Measurements from ENCODE around the gene MUSK. TPM values are rescaled to one million over a fixed set of nuclear protein-coding genes. Genes with fewer than 3 reads are reported as not detected.

The MUSK gene
- polyA plus RNA-seq, 2 donors: 0.14 to 0.20 TPM

DNA sequence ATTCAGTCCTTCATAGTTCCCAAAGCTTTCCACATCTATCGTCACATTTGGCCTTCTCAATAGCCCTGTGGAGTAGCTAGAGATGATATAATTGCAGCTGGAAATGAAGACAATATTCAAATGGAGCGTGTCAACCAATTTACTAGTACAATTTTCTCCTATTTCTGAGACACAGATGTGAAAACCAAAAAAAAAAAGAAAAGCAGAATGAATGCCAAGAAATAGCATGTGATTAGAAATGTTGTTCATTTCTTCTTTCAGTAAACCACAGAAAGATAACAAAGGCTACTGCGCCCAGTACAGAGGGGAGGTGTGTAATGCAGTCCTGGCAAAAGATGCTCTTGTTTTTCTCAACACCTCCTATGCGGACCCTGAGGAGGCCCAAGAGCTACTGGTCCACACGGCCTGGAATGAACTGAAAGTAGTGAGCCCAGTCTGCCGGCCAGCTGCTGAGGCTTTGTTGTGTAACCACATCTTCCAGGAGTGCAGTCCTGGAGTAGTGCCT lies 99.0 kb downstream of the MUSK start:
- Histone ChIP-seq H3K9me3 (ENCODE audit: control insufficient read depth in 2 of 2, insufficient read depth in 1 of 2, low read depth in 1 of 2, low read length in 1 of 2) (no peaks in the 10 kb centered on the region), H3K27me3 (ENCODE audit: control insufficient read depth in 1 of 2, insufficient read depth in 2 of 2, low read length in 2 of 2) (no peaks in the 10 kb centered on the region), H3K4me1 (ENCODE audit: control insufficient read depth in 2 of 2, insufficient read depth in 2 of 2, low read length in 1 of 2) (no peaks in the 10 kb centered on the region), H3K36me3 (ENCODE audit: control insufficient read depth in 2 of 2, insufficient read depth in 2 of 2, low read length in 1 of 2) (no peaks in the 10 kb centered on the region), H3K4me3 (ENCODE audit: low read depth in 1 of 2, low read length in 2 of 2) (no peak overlapping the region), H3K27ac (ENCODE audit: low read depth in 2 of 2, low read length in 1 of 2) (no peak overlapping the region)
- 70 to 76% methylated on average over 6 of the region's 6 CpGs for WGBS, 2 donors

DNA sequence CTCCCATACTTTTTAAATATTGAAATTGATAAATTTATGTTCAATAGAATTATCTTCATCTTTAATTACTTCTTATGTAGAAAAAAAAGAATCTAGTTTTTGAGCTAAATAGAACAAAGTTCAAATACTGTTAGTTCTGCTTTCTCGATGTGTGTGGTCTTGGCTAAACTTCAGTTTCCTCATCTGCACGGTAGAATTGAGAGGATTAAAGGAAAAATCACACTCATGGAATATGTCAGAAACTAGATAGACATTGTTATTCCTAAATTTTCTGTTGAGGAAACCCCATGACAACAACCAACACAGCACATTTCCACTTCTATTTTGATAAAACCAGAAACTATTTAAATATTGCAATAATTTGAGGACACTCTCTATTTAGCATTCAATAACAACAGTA lies 100.3 kb downstream of the MUSK start:
- Histone ChIP-seq H3K9me3 (ENCODE audit: control insufficient read depth in 2 of 2, insufficient read depth in 1 of 2, low read depth in 1 of 2, low read length in 1 of 2) (no peaks in the 10 kb centered on the region), H3K27me3 (ENCODE audit: control insufficient read depth in 1 of 2, insufficient read depth in 2 of 2, low read length in 2 of 2) (no peaks in the 10 kb centered on the region), H3K4me3 (ENCODE audit: low read depth in 1 of 2, low read length in 2 of 2) (no peak overlapping the region), H3K36me3 (ENCODE audit: control insufficient read depth in 2 of 2, insufficient read depth in 2 of 2, low read length in 1 of 2) (no peaks in the 10 kb centered on the region), H3K27ac (ENCODE audit: low read depth in 2 of 2, low read length in 1 of 2) (no peak overlapping the region), H3K4me1 (ENCODE audit: control insufficient read depth in 2 of 2, insufficient read depth in 2 of 2, low read length in 1 of 2) (no peaks in the 10 kb centered on the region)
- 41 to 50% methylated on average over 2 of the region's 2 CpGs for WGBS, 2 donors

DNA sequence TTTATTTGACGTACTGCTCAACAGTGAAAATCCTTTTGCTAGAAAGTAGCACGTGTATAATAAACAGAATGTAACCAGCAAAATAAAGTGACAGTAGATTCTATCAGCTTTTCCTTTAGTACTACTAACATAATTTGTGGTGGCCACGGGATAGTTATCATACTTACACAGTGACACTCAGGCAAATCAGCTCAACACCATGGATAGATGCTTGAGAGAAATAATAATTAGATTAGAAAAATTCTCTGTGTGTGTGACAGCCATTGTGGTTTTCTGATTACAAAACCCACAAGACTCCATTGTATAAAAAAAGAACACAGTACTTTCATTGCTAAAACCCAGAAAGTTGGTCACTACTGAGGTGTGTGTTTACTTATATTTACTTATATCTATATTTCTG lies 101.1 kb downstream of the MUSK start:
- H3K27me3 ChIP-seq (ENCODE audit: control insufficient read depth in 1 of 2, insufficient read depth in 2 of 2, low read length in 2 of 2): no peaks in the 10 kb centered on the region
- no peaks in the 10 kb centered on the region for H3K4me1 ChIP-seq (ENCODE audit: control insufficient read depth in 2 of 2, insufficient read depth in 2 of 2, low read length in 1 of 2)
- 68 to 70% methylated on average over 3 of the region's 3 CpGs for WGBS, 2 donors
- no peak overlapping the region for H3K4me3 ChIP-seq (ENCODE audit: low read depth in 1 of 2, low read length in 2 of 2)
- H3K9me3 ChIP-seq (ENCODE audit: control insufficient read depth in 2 of 2, insufficient read depth in 1 of 2, low read depth in 1 of 2, low read length in 1 of 2): no peaks in the 10 kb centered on the region
- H3K27ac ChIP-seq (ENCODE audit: low read depth in 2 of 2, low read length in 1 of 2): no peak overlapping the region
- no peaks in the 10 kb centered on the region for H3K36me3 ChIP-seq (ENCODE audit: control insufficient read depth in 2 of 2, insufficient read depth in 2 of 2, low read length in 1 of 2)

DNA sequence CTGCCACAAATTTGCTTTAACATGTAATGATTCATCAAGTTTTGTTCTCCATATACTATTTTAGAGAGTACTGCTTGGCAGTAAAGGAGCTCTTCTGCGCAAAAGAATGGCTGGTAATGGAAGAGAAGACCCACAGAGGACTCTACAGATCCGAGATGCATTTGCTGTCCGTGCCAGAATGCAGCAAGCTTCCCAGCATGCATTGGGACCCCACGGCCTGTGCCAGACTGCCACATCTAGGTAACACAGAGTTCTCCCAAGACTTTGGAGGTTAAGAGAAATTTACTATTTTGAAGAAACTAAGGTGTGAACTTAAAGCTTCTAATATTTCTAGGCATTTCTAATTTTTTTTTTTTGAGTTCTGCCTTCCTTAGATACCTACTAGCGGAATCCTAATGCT lies 107.1 kb downstream of the MUSK start:
- Histone ChIP-seq H3K27ac (ENCODE audit: low read depth in 2 of 2, low read length in 1 of 2) (no peak overlapping the region), H3K4me1 (ENCODE audit: control insufficient read depth in 2 of 2, insufficient read depth in 2 of 2, low read length in 1 of 2) (no peaks in the 10 kb centered on the region), H3K27me3 (ENCODE audit: control insufficient read depth in 1 of 2, insufficient read depth in 2 of 2, low read length in 2 of 2) (peaks cover 0 to 2% of the 10 kb centered on the region in 2 donors), H3K4me3 (ENCODE audit: low read depth in 1 of 2, low read length in 2 of 2) (no peak overlapping the region), H3K9me3 (ENCODE audit: control insufficient read depth in 2 of 2, insufficient read depth in 1 of 2, low read depth in 1 of 2, low read length in 1 of 2) (no peaks in the 10 kb centered on the region), H3K36me3 (ENCODE audit: control insufficient read depth in 2 of 2, insufficient read depth in 2 of 2, low read length in 1 of 2) (no peaks in the 10 kb centered on the region)
- WGBS, 2 donors: 85 to 88% methylated on average over 5 of the region's 5 CpGs

DNA sequence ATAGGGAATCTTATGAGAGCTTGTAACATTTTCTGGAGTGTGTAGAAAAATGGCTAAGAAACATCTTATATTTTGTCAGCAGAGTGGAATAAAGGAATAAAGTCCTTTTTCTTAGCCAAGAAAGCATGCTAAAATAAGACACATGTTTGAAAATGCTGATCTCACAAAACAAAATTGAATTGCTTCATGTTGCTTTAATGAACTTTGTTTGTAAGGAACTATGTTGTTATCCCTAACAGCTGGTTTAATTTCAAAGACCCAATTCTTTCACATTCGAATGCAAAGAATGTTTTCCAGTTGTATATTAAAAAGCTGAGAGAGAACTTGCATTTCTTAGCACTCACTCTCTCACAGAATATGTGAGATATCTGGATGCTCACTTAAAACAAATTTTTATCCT lies 107.6 kb downstream of the MUSK start:
- Histone ChIP-seq H3K9me3 (ENCODE audit: control insufficient read depth in 2 of 2, insufficient read depth in 1 of 2, low read depth in 1 of 2, low read length in 1 of 2) (no peaks in the 10 kb centered on the region), H3K36me3 (ENCODE audit: control insufficient read depth in 2 of 2, insufficient read depth in 2 of 2, low read length in 1 of 2) (no peaks in the 10 kb centered on the region), H3K27ac (ENCODE audit: low read depth in 2 of 2, low read length in 1 of 2) (no peak overlapping the region), H3K4me3 (ENCODE audit: low read depth in 1 of 2, low read length in 2 of 2) (no peak overlapping the region), H3K27me3 (ENCODE audit: control insufficient read depth in 1 of 2, insufficient read depth in 2 of 2, low read length in 2 of 2) (peaks cover 0 to 2% of the 10 kb centered on the region in 2 donors), H3K4me1 (ENCODE audit: control insufficient read depth in 2 of 2, insufficient read depth in 2 of 2, low read length in 1 of 2) (no peaks in the 10 kb centered on the region)
- WGBS, 2 donors: 59 to 62% methylated on average over 1 of the region's 1 CpG

DNA sequence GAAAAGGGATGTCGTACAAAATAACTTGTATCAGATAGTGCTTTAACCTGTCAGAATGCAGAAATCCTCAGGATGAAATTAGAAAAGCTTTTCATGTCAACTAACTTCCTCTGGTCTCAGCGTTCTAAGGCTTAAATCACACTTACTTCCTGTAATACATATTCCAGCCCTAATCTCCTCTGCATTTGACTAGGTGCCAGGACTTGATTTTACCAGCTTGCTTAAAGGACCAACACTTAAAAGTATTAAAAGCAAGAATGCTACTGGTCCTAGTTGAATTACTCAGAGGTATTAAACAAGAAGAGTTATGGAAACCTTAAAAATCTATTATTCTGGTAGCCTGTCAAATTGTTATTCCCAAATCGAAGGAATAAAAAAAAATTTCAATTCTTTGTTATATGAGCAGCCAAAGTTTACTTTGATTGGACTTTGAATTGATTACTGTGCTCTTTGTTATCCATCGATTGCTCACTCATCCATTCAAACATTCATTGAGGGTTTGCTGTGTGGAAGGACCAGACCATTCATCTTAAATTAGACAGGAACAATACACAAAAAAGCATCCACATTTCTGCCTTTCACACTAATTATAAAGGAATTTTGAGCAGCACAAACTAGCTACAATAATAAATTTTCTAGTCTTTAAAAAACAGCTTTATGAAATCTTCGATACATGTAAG lies 108.7 kb downstream of the MUSK start:
- peaks cover 0 to 2% of the 10 kb centered on the region in 2 donors for H3K27me3 ChIP-seq (ENCODE audit: control insufficient read depth in 1 of 2, insufficient read depth in 2 of 2, low read length in 2 of 2)
- H3K9me3 ChIP-seq (ENCODE audit: control insufficient read depth in 2 of 2, insufficient read depth in 1 of 2, low read depth in 1 of 2, low read length in 1 of 2): no peaks in the 10 kb centered on the region
- H3K4me3 ChIP-seq (ENCODE audit: low read depth in 1 of 2, low read length in 2 of 2): no peak overlapping the region
- no peaks in the 10 kb centered on the region for H3K36me3 ChIP-seq (ENCODE audit: control insufficient read depth in 2 of 2, insufficient read depth in 2 of 2, low read length in 1 of 2)
- WGBS, 2 donors: 40 to 47% methylated on average over 5 of the region's 5 CpGs
- H3K27ac ChIP-seq (ENCODE audit: low read depth in 2 of 2, low read length in 1 of 2): no peak overlapping the region
- no peaks in the 10 kb centered on the region for H3K4me1 ChIP-seq (ENCODE audit: control insufficient read depth in 2 of 2, insufficient read depth in 2 of 2, low read length in 1 of 2)

DNA sequence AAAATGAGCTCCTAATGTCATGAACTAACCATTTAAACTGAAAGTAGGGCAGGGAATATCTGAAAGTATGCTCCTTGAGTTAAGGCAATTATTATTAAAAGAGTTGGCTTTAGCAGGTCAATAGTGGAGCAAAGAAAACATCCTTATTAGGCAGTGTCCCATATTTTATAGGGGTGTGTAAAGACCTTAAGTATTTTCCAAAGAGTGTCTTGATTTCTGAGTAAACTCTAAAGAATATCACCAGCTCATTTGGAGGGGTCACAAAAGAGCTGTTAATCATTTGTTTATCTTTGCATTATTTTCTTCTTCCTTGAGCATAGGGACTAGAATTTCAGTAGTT lies 109.3 kb downstream of the MUSK start:
- peaks cover 0 to 2% of the 10 kb centered on the region in 2 donors for H3K27me3 ChIP-seq (ENCODE audit: control insufficient read depth in 1 of 2, insufficient read depth in 2 of 2, low read length in 2 of 2)
- no peak overlapping the region for H3K27ac ChIP-seq (ENCODE audit: low read depth in 2 of 2, low read length in 1 of 2)
- H3K9me3 ChIP-seq (ENCODE audit: control insufficient read depth in 2 of 2, insufficient read depth in 1 of 2, low read depth in 1 of 2, low read length in 1 of 2): no peaks in the 10 kb centered on the region

DNA sequence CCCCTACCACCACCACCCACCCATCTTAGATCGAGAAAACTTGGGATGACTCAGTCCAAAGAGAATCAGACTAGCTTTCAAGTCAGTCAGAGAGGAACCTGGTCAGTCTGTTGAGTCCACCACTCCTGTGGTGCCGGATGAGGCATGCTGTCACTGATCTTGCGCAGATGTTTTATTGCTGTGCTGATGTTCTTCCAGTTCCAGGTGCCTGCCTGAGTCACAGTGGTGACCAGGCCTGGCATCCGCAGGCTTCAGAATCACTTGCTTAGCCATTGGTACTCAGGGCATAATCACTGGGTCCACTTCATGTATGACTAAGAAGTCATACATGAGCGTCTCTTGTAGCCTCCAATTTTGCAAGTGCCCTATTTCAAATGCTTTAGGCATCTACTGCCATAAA lies 114.1 kb downstream of the MUSK start:
- Histone ChIP-seq H3K9me3 (ENCODE audit: control insufficient read depth in 2 of 2, insufficient read depth in 1 of 2, low read depth in 1 of 2, low read length in 1 of 2) (no peaks in the 10 kb centered on the region), H3K4me1 (ENCODE audit: control insufficient read depth in 2 of 2, insufficient read depth in 2 of 2, low read length in 1 of 2) (no peaks in the 10 kb centered on the region), H3K4me3 (ENCODE audit: low read depth in 1 of 2, low read length in 2 of 2) (no peak overlapping the region), H3K27ac (ENCODE audit: low read depth in 2 of 2, low read length in 1 of 2) (no peak overlapping the region), H3K36me3 (ENCODE audit: control insufficient read depth in 2 of 2, insufficient read depth in 2 of 2, low read length in 1 of 2) (no peaks in the 10 kb centered on the region), H3K27me3 (ENCODE audit: control insufficient read depth in 1 of 2, insufficient read depth in 2 of 2, low read length in 2 of 2) (peaks cover 0 to 2% of the 10 kb centered on the region in 2 donors)
- WGBS, 2 donors: 92 to 93% methylated on average over 5 of the region's 5 CpGs

More for the DNA sequence above, 109.3 kb downstream of the MUSK start:
- Histone ChIP-seq H3K4me3 (ENCODE audit: low read depth in 1 of 2, low read length in 2 of 2) (no peak overlapping the region), H3K4me1 (ENCODE audit: control insufficient read depth in 2 of 2, insufficient read depth in 2 of 2, low read length in 1 of 2) (no peaks in the 10 kb centered on the region), H3K36me3 (ENCODE audit: control insufficient read depth in 2 of 2, insufficient read depth in 2 of 2, low read length in 1 of 2) (no peaks in the 10 kb centered on the region)

DNA sequence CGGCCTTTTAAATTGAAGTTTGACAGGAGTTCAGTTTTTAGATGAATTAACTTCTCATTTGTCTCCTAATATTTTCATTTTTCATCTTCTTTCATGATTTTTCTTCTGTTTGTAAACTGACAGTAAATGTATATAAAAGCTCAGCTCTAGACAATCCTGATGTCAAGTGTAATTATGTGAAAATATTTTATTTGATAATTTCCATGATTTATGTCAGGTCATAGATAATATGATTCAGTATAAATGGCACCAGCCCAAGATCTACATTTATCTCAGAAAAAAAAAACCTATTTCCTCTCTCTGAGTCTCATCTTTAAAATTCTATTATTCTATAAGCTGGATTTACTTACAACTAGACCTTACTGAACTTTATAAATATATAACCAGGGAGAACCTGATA lies 115.7 kb downstream of the MUSK start:
- H3K27ac ChIP-seq (ENCODE audit: low read depth in 2 of 2, low read length in 1 of 2): no peak overlapping the region
- no peaks in the 10 kb centered on the region for H3K27me3 ChIP-seq (ENCODE audit: control insufficient read depth in 1 of 2, insufficient read depth in 2 of 2, low read length in 2 of 2)
- no peak overlapping the region for H3K4me3 ChIP-seq (ENCODE audit: low read depth in 1 of 2, low read length in 2 of 2)
- H3K36me3 ChIP-seq (ENCODE audit: control insufficient read depth in 2 of 2, insufficient read depth in 2 of 2, low read length in 1 of 2): no peaks in the 10 kb centered on the region
- H3K9me3 ChIP-seq (ENCODE audit: control insufficient read depth in 2 of 2, insufficient read depth in 1 of 2, low read depth in 1 of 2, low read length in 1 of 2): no peaks in the 10 kb centered on the region
- no peaks in the 10 kb centered on the region for H3K4me1 ChIP-seq (ENCODE audit: control insufficient read depth in 2 of 2, insufficient read depth in 2 of 2, low read length in 1 of 2)
- WGBS, 2 donors: 77 to 83% methylated on average over 1 of the region's 1 CpG

DNA sequence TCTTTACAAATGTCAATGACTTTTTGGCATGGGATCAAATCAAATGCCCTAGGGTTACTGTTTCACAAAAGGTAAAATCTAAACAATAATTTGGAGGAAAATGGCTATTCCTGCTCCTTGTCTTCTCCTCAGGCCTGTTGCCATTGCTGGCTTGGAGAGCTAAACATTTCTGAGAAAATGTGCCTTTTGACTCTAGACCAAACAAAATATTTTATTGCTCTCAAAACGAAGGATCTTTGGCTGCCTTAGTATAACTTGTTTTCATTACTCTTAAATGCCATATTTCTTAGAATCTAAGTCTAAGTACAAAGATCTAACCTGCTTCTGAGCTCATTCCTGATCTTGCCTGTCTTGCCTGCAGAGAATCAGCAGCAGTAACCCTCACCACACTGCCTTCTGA lies 116.6 kb downstream of the MUSK start:
- Histone ChIP-seq H3K27me3 (ENCODE audit: control insufficient read depth in 1 of 2, insufficient read depth in 2 of 2, low read length in 2 of 2) (no peaks in the 10 kb centered on the region), H3K4me3 (ENCODE audit: low read depth in 1 of 2, low read length in 2 of 2) (no peak overlapping the region), H3K36me3 (ENCODE audit: control insufficient read depth in 2 of 2, insufficient read depth in 2 of 2, low read length in 1 of 2) (no peaks in the 10 kb centered on the region), H3K27ac (ENCODE audit: low read depth in 2 of 2, low read length in 1 of 2) (no peak overlapping the region), H3K4me1 (ENCODE audit: control insufficient read depth in 2 of 2, insufficient read depth in 2 of 2, low read length in 1 of 2) (no peaks in the 10 kb centered on the region), H3K9me3 (ENCODE audit: control insufficient read depth in 2 of 2, insufficient read depth in 1 of 2, low read depth in 1 of 2, low read length in 1 of 2) (no peaks in the 10 kb centered on the region)
- WGBS, 2 donors: 21 to 37% methylated on average over 1 of the region's 1 CpG
